Endothelial cell of umbilical vein (primary cell): ENCODE measurements around the gene FBLN2. TPM values are rescaled to one million over a fixed set of nuclear protein-coding genes. Genes with fewer than 3 reads are reported as not detected.

Experiments
- BruUV-seq: library from RNA; stranded (reverse); fragments of 400-500 nt; replicated peaks from 2 replicates; lab custom pipeline; 2021; lab: Mats Ljungman, UMichigan
- CTCF ChIA-PET: fragments of 300-600, 350-600 bp; sonication (Branson Sonifier 250); formaldehyde crosslinking; loops from one replicate; lab custom pipeline; 2021; ENCODE audit warnings: antibody characterized with exemption, inconsistent platforms; lab: Charles Lee
- POLR2A ChIA-PET: fragments of 300-600, 350-600 bp; sonication (Branson Sonifier 250); formaldehyde crosslinking; loops from one replicate; lab custom pipeline; 2021; ENCODE audit warnings: antibody characterized with exemption, inconsistent platforms; lab: Charles Lee
- DNase-seq: peaks from one replicate; pipeline ENCODE4 v3.0.0-alpha.2; 2011; ENCODE audit warnings: low read depth, low spot score
- FAIRE-seq: peaks from 2 replicates; lab custom pipeline; 2011; peaks lifted over from hg19 to GRCh38; lab: Jason Lieb, UNC
- H2AFZ ChIP-seq: 2 replicates; pipeline ENCODE4 v1.6.0; 2012; ENCODE audit warnings: low read depth, low read length, control low read depth, inconsistent platforms
- H3K27ac ChIP-seq: 2 replicates; pipeline ENCODE4 v1.5.1; 2011; ENCODE audit warnings: low read depth, mild to moderate bottlenecking, control low read depth, low read length, moderate library complexity; ENCODE audit not compliant: insufficient read depth
- H3K27me3 ChIP-seq, 2 experiments: 2 replicates each; pipeline versions ENCODE4 v1.6.0 to v1.6.1; 2011; ENCODE audit warnings: low read length in 2 of 2, mixed read lengths in 1 of 2; ENCODE audit not compliant: control insufficient read depth in 2 of 2, insufficient read depth in 2 of 2
- H3K36me3 ChIP-seq, 2 experiments: 2 replicates in 1 of 2; 3 replicates in 1 of 2; pipeline ENCODE4 v1.5.1; 2011; ENCODE audit warnings: low read length in 2 of 2, mild to moderate bottlenecking in 1 of 2, moderate library complexity in 1 of 2; ENCODE audit not compliant: control insufficient read depth in 2 of 2, insufficient read depth in 2 of 2; ENCODE audit errors: extremely low read depth in 1 of 2
- H3K4me1 ChIP-seq: 3 replicates; pipeline ENCODE4 v1.5.1; 2011; ENCODE audit warnings: mild to moderate bottlenecking, low read length; ENCODE audit not compliant: control insufficient read depth, insufficient read depth; ENCODE audit errors: extremely low read depth
- H3K4me2 ChIP-seq: 2 replicates; pipeline ENCODE4 v1.6.1; 2011; ENCODE audit warnings: low read length, control low read depth, mixed read lengths; ENCODE audit not compliant: insufficient read depth
- H3K4me3 ChIP-seq, 3 experiments: fragments of 200-600 bp in 1 of 3; sonication (generic), shearing (Covaris generic) in 1 of 3; replicated peaks in 1 of 3; 2 replicates each; pipeline ENCODE4 v1.5.1; 2011 to 2016; ENCODE audit warnings: control low read depth in 3 of 3, low read length in 3 of 3, mild to moderate bottlenecking in 2 of 3, inconsistent platforms in 1 of 3, low read depth in 1 of 3, moderate library complexity in 1 of 3; ENCODE audit not compliant: insufficient read depth in 1 of 3
- H3K79me2 ChIP-seq: 2 replicates; pipeline ENCODE4 v1.6.0; 2012; ENCODE audit warnings: low read length, inconsistent platforms; ENCODE audit not compliant: control insufficient read depth, insufficient read depth
- H3K9ac ChIP-seq: replicated peaks from 2 replicates; pipeline ENCODE3; 2011; ENCODE audit warnings: low read length, control low read depth; ENCODE audit not compliant: insufficient read depth; ENCODE audit errors: extremely low read depth
- H3K9me1 ChIP-seq: replicated peaks from 3 replicates; pipeline ENCODE4 v1.6.0; 2011; ENCODE audit warnings: mild to moderate bottlenecking, low read length; ENCODE audit not compliant: control insufficient read depth, insufficient read depth; ENCODE audit errors: extremely low read depth
- H3K9me3 ChIP-seq: replicated peaks from 2 replicates; pipeline ENCODE4 v1.5.1; 2012; ENCODE audit warnings: low read length, inconsistent platforms; ENCODE audit not compliant: control insufficient read depth, insufficient read depth
- H4K20me1 ChIP-seq: replicated peaks from 2 replicates; pipeline ENCODE3; 2011; ENCODE audit warnings: mild to moderate bottlenecking, low read length; ENCODE audit not compliant: control insufficient read depth, insufficient read depth; ENCODE audit errors: extremely low read depth
- CTCF ChIP-seq, 2 donors: IDR thresholded peaks; 1 replicate in 1 of 2; 2 replicates in 1 of 2; pipeline ENCODE4 v1.5.1; 2011; ENCODE audit warnings: low read length in 2 of 2, mild to moderate bottlenecking in 2 of 2, moderate library complexity in 2 of 2, control low read depth in 1 of 2, inconsistent platforms in 1 of 2, low read depth in 1 of 2; ENCODE audit not compliant: insufficient read depth in 1 of 2; ENCODE audit errors: extremely low read depth in 1 of 2
- EZH2 ChIP-seq: IDR thresholded peaks from 2 replicates; pipeline ENCODE4 v1.6.1; 2012; ENCODE audit warnings: borderline replicate concordance, low read depth, mild to moderate bottlenecking, moderate library complexity, low read length, inconsistent platforms; ENCODE audit not compliant: severe bottlenecking
- FOS ChIP-seq: IDR thresholded peaks from 2 replicates; pipeline ENCODE4 v1.6.1; 2011; ENCODE audit warnings: mild to moderate bottlenecking, low read length, moderate library complexity, borderline replicate concordance; ENCODE audit not compliant: insufficient read depth
- GATA2 ChIP-seq: IDR thresholded peaks from 2 replicates; pipeline ENCODE4 v1.7.0; 2011; ENCODE audit warnings: low read depth, mild to moderate bottlenecking, moderate library complexity, mixed read lengths, low read length; ENCODE audit not compliant: insufficient read length, insufficient read depth
- JUN ChIP-seq: IDR thresholded peaks from 2 replicates; pipeline ENCODE4 v1.6.1; 2011; ENCODE audit warnings: borderline replicate concordance, low read depth; ENCODE audit not compliant: insufficient read length, insufficient read depth
- MYC ChIP-seq: IDR thresholded peaks from one replicate; pipeline ENCODE4 v1.6.1; 2011; ENCODE audit warnings: mild to moderate bottlenecking, low read depth, low read length
- POLR2A ChIP-seq: IDR thresholded peaks from 2 replicates; pipeline ENCODE4 v1.6.1; 2012; ENCODE audit warnings: low read depth, mild to moderate bottlenecking, control low read depth, low read length
- POLR2AphosphoS5 ChIP-seq: IDR thresholded peaks from 2 replicates; pipeline ENCODE4 v1.6.1; 2012; ENCODE audit warnings: low read depth, mild to moderate bottlenecking, control low read depth, low read length, moderate library complexity; ENCODE audit not compliant: insufficient read depth
- dilution Hi-C: fragments of 300-500 bp; cut with MboI; formaldehyde crosslinking; loops from one replicate; pipeline ENCODE4 v1.15.0; 2019; ENCODE audit warnings: low sequenced_read_pairs; ENCODE audit not compliant: extremely low pct_ligation_motif_present
- intact Hi-C: fragments of 100-400 bp; cut with micrococcal nuclease; formaldehyde crosslinking; loops from one replicate; pipeline ENCODE4 v1.10.0; 2022
- polyA plus RNA-seq, 4 experiments: library from polyadenylated mRNA; depleted of rRNA in 3 of 4; stranded (reverse) in 3 of 4; unstranded in 1 of 4; fragments of >200 nt; gene quantifications; 2 replicates each; pipeline versions ENCODE4 v1.2.1 to v1.2.3, GENCODE V29; 2011 to 2012; ENCODE audit warnings: missing spikeins in 1 of 4
- total RNA-seq: library from RNA; stranded (reverse); gene quantifications from 2 replicates; pipeline ENCODE4 v1.2.3, GENCODE V29; 2021
- TF ChIP-seq, protein P1 (sequence below): IDR thresholded peaks from 2 replicates; pipeline ENCODE4 v1.6.1; 2011; ENCODE audit not compliant: insufficient read depth, insufficient read length

FBLN2 gene
- total and polyA plus RNA-seq, 2 donors (not counting 3 experiments of a cell fraction or from before 2014, with no cell fraction given), result 1.4 to 1.9 TPM

GRCh38 chr3:13536432-13536831, 12.5 kb upstream of the FBLN2 start:
- H3K9me3 ChIP-seq, result no peaks in the 10 kb centered on the region
- BruUV-seq, result no TSS peak
- POLR2A ChIA-PET, result no interaction called here
- no peak overlapping the region for H3K4me3 ChIP-seq
- dilution Hi-C loops (no loop called here), intact Hi-C loops (no loop called here)
- H3K36me3 ChIP-seq, result no peaks in the 10 kb centered on the region
- H4K20me1 ChIP-seq, result no peaks in the 10 kb centered on the region
- H3K27ac ChIP-seq, result no peak overlapping the region
- H3K9me1 ChIP-seq, result no peaks in the 10 kb centered on the region
- DNase-seq (no peak), FAIRE-seq (no peak)
- H3K9ac ChIP-seq, result no peak overlapping the region
- TF ChIP-seq FOS (no peak), EZH2 (no peak), POLR2A (no peak), MYC (no peak), POLR2AphosphoS5 (no peak), GATA2 (no peak), CTCF (IDR thresholded peaks at IDR 0.05; ENCODE audit: extremely low read depth in 1 of 2, insufficient read depth in 1 of 2, low read depth in 1 of 2, low read length in 2 of 2) (no peak), JUN (no peak)
- TF ChIP-seq, protein P1, sequence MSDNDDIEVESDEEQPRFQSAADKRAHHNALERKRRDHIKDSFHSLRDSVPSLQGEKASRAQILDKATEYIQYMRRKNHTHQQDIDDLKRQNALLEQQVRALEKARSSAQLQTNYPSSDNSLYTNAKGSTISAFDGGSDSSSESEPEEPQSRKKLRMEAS, result no peak
- H3K4me2 ChIP-seq, result no peak overlapping the region
- H2AFZ ChIP-seq, result no peak overlapping the region
- no peaks in the 10 kb centered on the region for H3K27me3 ChIP-seq
- H3K79me2 ChIP-seq, result no peaks in the 10 kb centered on the region
- CTCF ChIA-PET, result interaction anchor here (0.8 to 1.7 kb wide), 3 partner anchors 8 to 40 kb away, joined by 3 to 4 read pairs (median 3); no protein-coding TSS in a partner anchor
- H3K4me1 ChIP-seq, result no peaks in the 10 kb centered on the region
